ENCODE data around the gene CD101.

DNA sequence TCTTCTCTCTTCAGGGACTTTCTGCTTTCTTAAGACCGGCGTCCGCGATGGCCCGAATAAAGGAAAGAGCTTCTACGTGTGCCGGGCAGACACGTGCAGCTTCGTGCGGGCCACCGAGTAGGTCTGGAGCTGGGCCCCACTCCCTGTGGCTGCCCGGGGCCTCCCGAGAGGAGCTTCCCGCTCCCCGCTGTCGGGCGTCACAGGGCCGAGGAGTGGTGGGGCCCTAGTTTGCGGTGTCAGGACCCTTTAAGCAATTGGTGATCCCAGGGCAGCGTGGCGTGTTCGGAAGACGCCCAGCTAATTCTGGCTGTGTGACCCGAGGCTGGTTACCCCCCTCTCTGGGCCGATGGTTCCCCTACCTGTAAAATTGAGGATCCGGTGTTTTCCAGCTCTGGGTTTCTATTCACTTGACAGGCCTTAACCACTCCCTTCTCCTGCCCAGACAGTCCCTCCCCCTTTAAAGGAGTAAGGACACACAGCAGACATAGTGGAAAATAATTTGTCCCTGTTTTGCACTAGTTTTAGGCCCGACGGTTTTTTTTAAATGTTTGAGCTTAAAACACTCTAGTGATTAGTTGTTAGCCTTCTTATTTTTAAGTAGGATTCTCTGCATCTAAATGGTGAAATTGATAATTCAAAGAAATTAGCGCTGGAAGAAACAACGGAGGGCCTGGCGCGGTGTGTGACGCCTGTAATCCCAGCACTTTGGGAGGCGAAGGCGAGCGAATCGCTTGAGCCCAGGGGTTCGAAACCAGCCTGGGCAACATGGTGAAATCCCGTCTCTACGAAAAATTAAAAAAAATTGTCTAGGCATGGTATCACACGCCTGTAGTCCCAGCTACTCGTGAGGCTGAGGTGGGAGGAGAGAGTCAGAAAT, 59.1 kb downstream of the CD101 start:
- TF ChIP-seq EZH2 (IDR thresholded peaks at IDR 0.05; ENCODE audit: low read depth) (no peak), CTCF (conservative IDR thresholded peaks at IDR 0.05) (no peak)
